Caco-2 (cell line): ENCODE measurements around the gene ELMO1. TPM values are rescaled to one million over a fixed set of nuclear protein-coding genes. Genes with fewer than 3 reads are reported as not detected.

Experiments
- BruUV-seq: library from RNA; stranded (reverse); fragments of 400-500 nt; replicated peaks from 2 replicates; lab custom pipeline; 2021; lab: Mats Ljungman, UMichigan
- CTCF ChIA-PET: fragments of 300-600 bp; sonication (Branson Sonifier 250); formaldehyde crosslinking; loops from one replicate; lab custom pipeline; 2022; ENCODE audit warnings: antibody characterized with exemption; lab: Charles Lee
- POLR2A ChIA-PET: fragments of 300-600 bp; sonication (Branson Sonifier 250); formaldehyde crosslinking; loops from one replicate; lab custom pipeline; 2022; ENCODE audit warnings: antibody characterized with exemption; lab: Charles Lee
- DNase-seq, 2 experiments: peaks; one replicate each; pipeline versions ENCODE4 v3.0.0 to v3.0.0-alpha.2; 2020 to 2022
- H3K27me3 ChIP-seq: replicated peaks from 2 replicates; pipeline ENCODE4 v1.6.0; 2011; ENCODE audit warnings: low read length; ENCODE audit not compliant: control insufficient read depth, insufficient read depth
- H3K36me3 ChIP-seq: 2 replicates; pipeline ENCODE4 v1.5.1; 2011; ENCODE audit warnings: low read length; ENCODE audit not compliant: control insufficient read depth, insufficient read depth
- H3K4me1 ChIP-seq: fragments of 250-450 bp; sonication (Bioruptor Pico); 2 replicates; pipeline ENCODE4 v1.5.1; 2020; ENCODE audit warnings: mild to moderate bottlenecking
- H3K4me3 ChIP-seq: 2 replicates; pipeline ENCODE4 v1.5.1; 2011; ENCODE audit warnings: low read depth, mild to moderate bottlenecking, control low read depth, low read length
- H3K9me3 ChIP-seq: fragments of 250-450 bp; sonication (Bioruptor Pico); 2 replicates; pipeline ENCODE4 v1.5.1; 2020; ENCODE audit warnings: mild to moderate bottlenecking, moderate library complexity
- H3K27ac Mint-ChIP-seq: one replicate; pipeline ENCODE4 v1.8.0; 2022; ENCODE audit warnings: mixed read lengths; ENCODE audit not compliant: unreplicated experiment
- H3K27me3 Mint-ChIP-seq: one replicate; pipeline ENCODE4 v1.8.0; 2022; ENCODE audit warnings: mixed read lengths; ENCODE audit not compliant: insufficient read depth, unreplicated experiment
- H3K36me3 Mint-ChIP-seq: one replicate; pipeline ENCODE4 v1.8.0; 2022; ENCODE audit warnings: mild to moderate bottlenecking, mixed read lengths; ENCODE audit not compliant: insufficient read depth, unreplicated experiment
- H3K4me1 Mint-ChIP-seq: one replicate; pipeline ENCODE4 v1.8.0; 2022; ENCODE audit warnings: low read depth, mixed read lengths; ENCODE audit not compliant: unreplicated experiment
- H3K4me3 Mint-ChIP-seq: one replicate; pipeline ENCODE4 v1.8.0; 2022; ENCODE audit warnings: mild to moderate bottlenecking, moderate library complexity, mixed read lengths; ENCODE audit not compliant: unreplicated experiment
- H3K9me3 Mint-ChIP-seq: one replicate; pipeline ENCODE4 v1.8.0; 2022; ENCODE audit warnings: mixed read lengths; ENCODE audit not compliant: unreplicated experiment
- intact Hi-C: fragments of 100-400 bp; cut with micrococcal nuclease; formaldehyde crosslinking; loops from one replicate; pipeline ENCODE4 v1.10.0; 2022; ENCODE audit not compliant: unreplicated experiment
- total RNA-seq: library from RNA; stranded (reverse); gene quantifications from 2 replicates; pipeline ENCODE4 v1.2.3, GENCODE V29; 2022
- TF ChIP-seq, protein P1 (sequence below), 2 experiments: fragments of 200-600 bp in 1 of 2; IDR thresholded peaks; 1 replicate in 1 of 2; 2 replicates in 1 of 2; pipeline versions ENCODE4 v1.5.1 to v1.8.0; 2011 to 2022; ENCODE audit warnings: antibody characterized with exemption in 1 of 2, control low read depth in 1 of 2, inconsistent platforms in 1 of 2, low read depth in 1 of 2, low read length in 1 of 2, mild to moderate bottlenecking in 1 of 2, moderate library complexity in 1 of 2; ENCODE audit not compliant: insufficient read depth in 1 of 2, severe bottlenecking in 1 of 2, unreplicated experiment in 1 of 2

The ELMO1 gene
- total RNA-seq, 1 experiment from 2014 or later, result 0.14 TPM

DNA sequence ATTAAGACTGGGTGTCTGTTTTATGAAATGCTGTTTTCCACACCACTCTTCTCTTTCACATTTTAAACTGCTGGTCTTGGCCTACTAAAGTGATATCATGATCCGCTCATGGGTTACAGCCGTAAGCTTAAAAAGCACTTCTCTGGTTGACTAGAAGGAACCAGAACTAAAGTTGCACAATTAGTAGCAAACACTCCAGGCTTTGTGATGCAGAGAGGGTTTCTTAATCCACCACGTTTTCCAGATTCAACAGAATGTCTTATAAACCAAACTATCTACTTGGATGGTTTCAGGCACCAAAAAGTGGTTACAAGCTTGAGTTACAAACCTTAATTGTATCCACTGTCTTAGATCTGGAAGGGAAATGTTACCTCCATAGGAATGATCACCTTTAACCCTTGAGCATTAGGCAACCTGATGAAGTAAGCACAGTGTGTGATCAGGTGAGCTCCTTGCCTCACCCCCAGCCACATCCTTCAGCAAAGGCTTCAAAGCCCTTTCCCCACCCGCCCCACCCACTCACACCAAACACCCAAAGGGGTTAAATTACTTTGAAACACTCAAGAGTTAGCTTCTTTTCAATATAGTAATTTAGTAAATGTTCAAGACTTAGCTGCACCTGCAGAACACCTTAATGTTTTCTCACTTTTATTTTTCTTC lies 3.5 kb downstream of the ELMO1 start:
- no TSS peak for BruUV-seq
- no peak for DNase-seq
- H3K9me3 Mint-ChIP-seq, result no peaks in the 10 kb centered on the region
- TF ChIP-seq, protein P1, sequence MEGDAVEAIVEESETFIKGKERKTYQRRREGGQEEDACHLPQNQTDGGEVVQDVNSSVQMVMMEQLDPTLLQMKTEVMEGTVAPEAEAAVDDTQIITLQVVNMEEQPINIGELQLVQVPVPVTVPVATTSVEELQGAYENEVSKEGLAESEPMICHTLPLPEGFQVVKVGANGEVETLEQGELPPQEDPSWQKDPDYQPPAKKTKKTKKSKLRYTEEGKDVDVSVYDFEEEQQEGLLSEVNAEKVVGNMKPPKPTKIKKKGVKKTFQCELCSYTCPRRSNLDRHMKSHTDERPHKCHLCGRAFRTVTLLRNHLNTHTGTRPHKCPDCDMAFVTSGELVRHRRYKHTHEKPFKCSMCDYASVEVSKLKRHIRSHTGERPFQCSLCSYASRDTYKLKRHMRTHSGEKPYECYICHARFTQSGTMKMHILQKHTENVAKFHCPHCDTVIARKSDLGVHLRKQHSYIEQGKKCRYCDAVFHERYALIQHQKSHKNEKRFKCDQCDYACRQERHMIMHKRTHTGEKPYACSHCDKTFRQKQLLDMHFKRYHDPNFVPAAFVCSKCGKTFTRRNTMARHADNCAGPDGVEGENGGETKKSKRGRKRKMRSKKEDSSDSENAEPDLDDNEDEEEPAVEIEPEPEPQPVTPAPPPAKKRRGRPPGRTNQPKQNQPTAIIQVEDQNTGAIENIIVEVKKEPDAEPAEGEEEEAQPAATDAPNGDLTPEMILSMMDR (IDR thresholded peaks at IDR 0.05; ENCODE audit: insufficient read depth in 1 of 2, low read depth in 1 of 2, low read length in 1 of 2, severe bottlenecking in 1 of 2, unreplicated experiment in 1 of 2), result no peak
- intact Hi-C loops, result no loop called here
- POLR2A ChIA-PET, result no interaction called here
- no peaks in the 10 kb centered on the region for H3K4me1 Mint-ChIP-seq
- H3K9me3 ChIP-seq, result no peaks in the 10 kb centered on the region
- no peak overlapping the region for H3K27ac Mint-ChIP-seq
- H3K36me3 Mint-ChIP-seq, result no peaks in the 10 kb centered on the region
- H3K27me3 Mint-ChIP-seq, result peaks cover 12% of the 10 kb centered on the region
- no peak overlapping the region for H3K4me3 Mint-ChIP-seq
- CTCF ChIA-PET, result no interaction called here
- H3K36me3 ChIP-seq, result no peaks in the 10 kb centered on the region
- H3K4me1 ChIP-seq, result no peaks in the 10 kb centered on the region
- H3K4me3 ChIP-seq, result no peak overlapping the region
- H3K27me3 ChIP-seq, result no peaks in the 10 kb centered on the region

DNA sequence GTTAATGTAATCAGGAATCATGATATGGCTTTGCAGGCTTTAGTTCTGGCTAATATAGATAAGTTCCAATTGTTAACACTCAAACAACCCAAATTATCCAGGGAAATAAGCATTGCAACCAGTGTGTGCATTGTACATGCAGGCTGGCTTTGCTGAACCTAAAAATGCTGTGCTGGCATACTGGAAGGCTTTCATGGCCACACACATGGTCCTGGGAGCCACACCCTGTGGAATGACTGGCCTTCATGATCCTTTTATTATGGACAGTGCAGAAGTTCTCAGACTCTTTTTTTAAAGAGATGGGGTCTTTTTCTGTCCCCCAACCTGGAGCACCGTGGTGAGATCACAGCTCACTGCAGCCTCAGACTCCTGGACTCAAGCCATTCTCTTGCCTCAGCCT lies 5.0 kb downstream of the ELMO1 start:
- Mint-ChIP-seq H3K36me3 (no peaks in the 10 kb centered on the region), H3K27ac (no peak overlapping the region), H3K9me3 (no peaks in the 10 kb centered on the region), H3K4me1 (no peaks in the 10 kb centered on the region), H3K27me3 (peaks cover 15% of the 10 kb centered on the region), H3K4me3 (no peak overlapping the region)
- Histone ChIP-seq H3K27me3 (no peaks in the 10 kb centered on the region), H3K36me3 (no peaks in the 10 kb centered on the region), H3K4me1 (no peaks in the 10 kb centered on the region), H3K9me3 (no peaks in the 10 kb centered on the region), H3K4me3 (no peak overlapping the region)
- CTCF ChIA-PET, result no interaction called here
- TF ChIP-seq, protein P1 (IDR thresholded peaks at IDR 0.05; ENCODE audit: insufficient read depth in 1 of 2, low read depth in 1 of 2, low read length in 1 of 2, severe bottlenecking in 1 of 2, unreplicated experiment in 1 of 2), result no peak
- intact Hi-C loops, result no loop called here
- POLR2A ChIA-PET, result no interaction called here
- BruUV-seq, result no TSS peak
- DNase-seq, result no peak

DNA sequence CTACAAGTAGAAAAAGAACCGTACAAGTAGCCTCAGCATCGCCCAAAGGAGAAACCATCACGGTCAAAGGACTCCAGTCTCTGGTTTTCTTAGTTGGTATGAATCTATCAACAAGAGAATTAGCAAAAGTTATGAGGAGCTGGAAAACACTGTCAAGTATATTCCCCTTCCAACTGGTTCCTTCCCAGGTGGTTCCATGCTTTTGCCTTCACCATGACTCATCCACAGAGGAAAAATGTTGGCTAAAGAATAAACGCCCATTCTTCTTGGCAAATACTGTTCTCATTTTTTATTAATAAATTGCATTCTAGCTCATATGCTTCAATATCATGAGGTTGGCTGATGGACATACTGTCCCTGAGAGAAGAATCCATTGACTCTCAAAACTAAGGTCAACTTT lies 6.4 kb downstream of the ELMO1 start:
- H3K27ac Mint-ChIP-seq, result no peak overlapping the region
- H3K4me1 Mint-ChIP-seq, result no peaks in the 10 kb centered on the region
- H3K9me3 ChIP-seq, result no peaks in the 10 kb centered on the region
- no TSS peak for BruUV-seq
- no peak overlapping the region for H3K4me3 Mint-ChIP-seq
- no peaks in the 10 kb centered on the region for H3K36me3 Mint-ChIP-seq
- H3K27me3 Mint-ChIP-seq, result peaks cover 12% of the 10 kb centered on the region
- no peaks in the 10 kb centered on the region for H3K4me1 ChIP-seq
- CTCF ChIA-PET, result no interaction called here
- TF ChIP-seq, protein P1 (IDR thresholded peaks at IDR 0.05; ENCODE audit: insufficient read depth in 1 of 2, low read depth in 1 of 2, low read length in 1 of 2, severe bottlenecking in 1 of 2, unreplicated experiment in 1 of 2), result no peak
- intact Hi-C loops, result no loop called here
- no peak overlapping the region for H3K4me3 ChIP-seq
- H3K36me3 ChIP-seq, result no peaks in the 10 kb centered on the region
- POLR2A ChIA-PET, result no interaction called here
- no peak for DNase-seq
- no peaks in the 10 kb centered on the region for H3K27me3 ChIP-seq
- H3K9me3 Mint-ChIP-seq, result no peaks in the 10 kb centered on the region
